Measurements from ENCODE around the gene ZKSCAN5.
"Not testable (repeated sequence)": the region's sequence is repeated elsewhere in the genome, so short reads cannot be mapped to it uniquely, and the experiment has no call there.

Gene ZKSCAN5

GRCh38 chr7:99563650-99564049, 59.2 kb downstream of the ZKSCAN5 start:
- H3K9me2 ChIP-seq (replicated peaks; ENCODE audit: insufficient read depth, low read length), result no peaks in the 10 kb centered on the region
- H3K4me2 ChIP-seq (ENCODE audit: low read depth, low read length, poor library complexity, severe bottlenecking), result no peak overlapping the region
- H3K9me3 ChIP-seq (ENCODE audit: insufficient read depth, low read length), result no peaks in the 10 kb centered on the region
- TF ChIP-seq CTCF (IDR thresholded peaks at IDR 0.05; ENCODE audit: insufficient read depth, low read length, poor library complexity, severe bottlenecking) (no peak), EZH2phosphoT487 (conservative IDR thresholded peaks at IDR 0.05; ENCODE audit: low read length) (no peak)
- no peak overlapping the region for H3K4me3 ChIP-seq (ENCODE audit: insufficient read depth, low read length, poor library complexity, severe bottlenecking)
- H4K20me1 ChIP-seq (ENCODE audit: low read depth, low read length), result no peaks in the 10 kb centered on the region
- H3K9ac ChIP-seq (ENCODE audit: low read length), result no peak overlapping the region
- H3F3A ChIP-seq (ENCODE audit: insufficient read depth), result 0 out of 2 replicates have a peak, but pooled peaks cover 6% of the 10 kb centered on the region
- no peak overlapping the region for H2AFZ ChIP-seq (ENCODE audit: low read depth, low read length, severe bottlenecking)
- no peaks in the 10 kb centered on the region for H3K27me3 ChIP-seq (ENCODE audit: low read length)
- H3K79me2 ChIP-seq (ENCODE audit: insufficient read depth, low read length), result peaks cover 54% of the 10 kb centered on the region
- peaks cover 42% of the 10 kb centered on the region for H3K36me3 ChIP-seq (ENCODE audit: low read length)
- H3K27ac ChIP-seq (ENCODE audit: low read depth, low read length), result no peak overlapping the region

- not testable (repeated sequence) for H3K9me3 ChIP-seq (ENCODE audit: insufficient read depth, low read length); H3F3A ChIP-seq (ENCODE audit: insufficient read depth); H2AFZ ChIP-seq (ENCODE audit: low read depth, low read length, severe bottlenecking); H3K9me2 ChIP-seq (replicated peaks; ENCODE audit: insufficient read depth, low read length); H4K20me1 ChIP-seq (ENCODE audit: low read depth, low read length); H3K9ac ChIP-seq (ENCODE audit: low read length); H3K4me2 ChIP-seq (ENCODE audit: low read depth, low read length, poor library complexity, severe bottlenecking); H3K27ac ChIP-seq (ENCODE audit: low read depth, low read length); H3K27me3 ChIP-seq (ENCODE audit: low read length); H3K4me3 ChIP-seq (ENCODE audit: insufficient read depth, low read length, poor library complexity, severe bottlenecking)
- peaks cover 14% of the 10 kb centered on the region for H3K79me2 ChIP-seq (ENCODE audit: insufficient read depth, low read length)
- H3K36me3 ChIP-seq (ENCODE audit: low read length), result peaks cover 33% of the 10 kb centered on the region; the same call in 1 of the 2 replicates
Observed at GRCh38 chr7:99568770-99569169, 64.3 kb downstream of the ZKSCAN5 start.

GRCh38 chr7:99571768-99572167, 67.3 kb downstream of the ZKSCAN5 start:
- H3K27ac ChIP-seq (ENCODE audit: low read depth, low read length), result no peak overlapping the region
- no peaks in the 10 kb centered on the region for H3K27me3 ChIP-seq (ENCODE audit: low read length)
- H3K79me2 ChIP-seq (ENCODE audit: insufficient read depth, low read length), result no peaks in the 10 kb centered on the region; the same call in 1 of the 2 replicates
- H2AFZ ChIP-seq (ENCODE audit: low read depth, low read length, severe bottlenecking), result no peak overlapping the region
- peaks cover 17% of the 10 kb centered on the region; the same call in 1 of the 2 replicates for H3K36me3 ChIP-seq (ENCODE audit: low read length)
- H3K9me3 ChIP-seq (ENCODE audit: insufficient read depth, low read length), result no peaks in the 10 kb centered on the region
- no peak overlapping the region for H3K4me2 ChIP-seq (ENCODE audit: low read depth, low read length, poor library complexity, severe bottlenecking)
- no peak for TF ChIP-seq EZH2phosphoT487 (conservative IDR thresholded peaks at IDR 0.05; ENCODE audit: low read length)
- TF ChIP-seq CTCF (IDR thresholded peaks at IDR 0.05; ENCODE audit: insufficient read depth, low read length, poor library complexity, severe bottlenecking), result no peak
- no peak overlapping the region for H3K9ac ChIP-seq (ENCODE audit: low read length)
- 0 out of 2 replicates have a peak, but pooled peaks cover 3% of the 10 kb centered on the region for H3F3A ChIP-seq (ENCODE audit: insufficient read depth)
- H3K9me2 ChIP-seq (replicated peaks; ENCODE audit: insufficient read depth, low read length), result no peaks in the 10 kb centered on the region
- no peaks in the 10 kb centered on the region for H4K20me1 ChIP-seq (ENCODE audit: low read depth, low read length)
- H3K4me3 ChIP-seq (ENCODE audit: insufficient read depth, low read length, poor library complexity, severe bottlenecking), result no peak overlapping the region

GRCh38 chr7:99573257-99573656, 68.8 kb downstream of the ZKSCAN5 start:
- H3K79me2 ChIP-seq (ENCODE audit: insufficient read depth, low read length), result no peaks in the 10 kb centered on the region; the same call in 1 of the 2 replicates
- H3K4me2 ChIP-seq (ENCODE audit: low read depth, low read length, poor library complexity, severe bottlenecking), result no peak overlapping the region
- H2AFZ ChIP-seq (ENCODE audit: low read depth, low read length, severe bottlenecking), result no peak overlapping the region
- no peak for TF ChIP-seq EZH2phosphoT487 (conservative IDR thresholded peaks at IDR 0.05; ENCODE audit: low read length)
- no peak for TF ChIP-seq CTCF (IDR thresholded peaks at IDR 0.05; ENCODE audit: insufficient read depth, low read length, poor library complexity, severe bottlenecking)
- no peaks in the 10 kb centered on the region for H4K20me1 ChIP-seq (ENCODE audit: low read depth, low read length)
- H3F3A ChIP-seq (ENCODE audit: insufficient read depth), result 0 out of 2 replicates have a peak, but pooled peaks cover 8% of the 10 kb centered on the region
- H3K36me3 ChIP-seq (ENCODE audit: low read length), result peaks cover 17% of the 10 kb centered on the region; the same call in 1 of the 2 replicates
- no peak overlapping the region for H3K27ac ChIP-seq (ENCODE audit: low read depth, low read length)
- no peaks in the 10 kb centered on the region for H3K9me2 ChIP-seq (replicated peaks; ENCODE audit: insufficient read depth, low read length)
- no peak overlapping the region for H3K9ac ChIP-seq (ENCODE audit: low read length)
- H3K9me3 ChIP-seq (ENCODE audit: insufficient read depth, low read length), result no peaks in the 10 kb centered on the region
- no peaks in the 10 kb centered on the region for H3K27me3 ChIP-seq (ENCODE audit: low read length)
- H3K4me3 ChIP-seq (ENCODE audit: insufficient read depth, low read length, poor library complexity, severe bottlenecking), result no peak overlapping the region
